Measurements from ENCODE around the gene ST3GAL3. TPM values are rescaled to one million over a fixed set of nuclear protein-coding genes. Genes with fewer than 3 reads are reported as not detected.
A peak's percentile ranks its signal among the peaks of the same experiment; 100 is the strongest.

Gene ST3GAL3
- total RNA-seq, 1 experiment from 2014 or later = 8.6 TPM

DNA sequence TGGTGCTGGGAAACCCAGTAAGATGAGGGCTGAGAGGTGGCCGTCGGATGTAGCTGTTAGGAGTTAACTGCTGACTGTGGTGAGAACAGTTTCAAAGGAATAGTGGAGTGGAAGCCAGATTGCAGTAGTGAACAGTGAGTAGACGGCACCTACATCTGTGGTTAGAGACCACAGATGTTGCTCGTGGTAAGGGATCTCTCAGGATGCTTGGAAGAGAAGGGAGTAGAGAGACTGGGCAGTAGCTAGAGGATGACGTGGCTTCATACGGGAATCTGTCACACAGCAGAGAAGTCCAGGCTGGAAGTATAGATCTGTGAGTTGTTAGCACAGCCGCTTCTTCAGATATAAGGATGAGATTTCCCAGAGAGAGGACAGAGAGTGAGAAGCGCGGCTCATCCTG, 218.5 kb downstream of the ST3GAL3 start:
- DNase-seq (ENCODE audit: low spot score) (no peak), ATAC-seq (no peak)
- Mint-ChIP-seq H3K9me3 (no peaks in the 10 kb centered on the region), H3K4me3 (no peak overlapping the region), H3K27me3 (ENCODE audit: low read depth) (no peaks in the 10 kb centered on the region), H3K36me3 (0 out of 2 replicates have a peak, but pooled peaks cover 2% of the 10 kb centered on the region), H3K27ac (no peak overlapping the region), H3K4me1 (peaks cover 5% of the 10 kb centered on the region)
- POLR2A ChIA-PET = no interaction called here
- CTCF ChIA-PET = interaction anchor here (0.6 to 9.0 kb wide), 3 partner anchors 9 to 162 kb away, joined by 3 to 99 read pairs (median 5); partner anchors contain the start of gene ARTN
- TF ChIP-seq, protein P1, sequence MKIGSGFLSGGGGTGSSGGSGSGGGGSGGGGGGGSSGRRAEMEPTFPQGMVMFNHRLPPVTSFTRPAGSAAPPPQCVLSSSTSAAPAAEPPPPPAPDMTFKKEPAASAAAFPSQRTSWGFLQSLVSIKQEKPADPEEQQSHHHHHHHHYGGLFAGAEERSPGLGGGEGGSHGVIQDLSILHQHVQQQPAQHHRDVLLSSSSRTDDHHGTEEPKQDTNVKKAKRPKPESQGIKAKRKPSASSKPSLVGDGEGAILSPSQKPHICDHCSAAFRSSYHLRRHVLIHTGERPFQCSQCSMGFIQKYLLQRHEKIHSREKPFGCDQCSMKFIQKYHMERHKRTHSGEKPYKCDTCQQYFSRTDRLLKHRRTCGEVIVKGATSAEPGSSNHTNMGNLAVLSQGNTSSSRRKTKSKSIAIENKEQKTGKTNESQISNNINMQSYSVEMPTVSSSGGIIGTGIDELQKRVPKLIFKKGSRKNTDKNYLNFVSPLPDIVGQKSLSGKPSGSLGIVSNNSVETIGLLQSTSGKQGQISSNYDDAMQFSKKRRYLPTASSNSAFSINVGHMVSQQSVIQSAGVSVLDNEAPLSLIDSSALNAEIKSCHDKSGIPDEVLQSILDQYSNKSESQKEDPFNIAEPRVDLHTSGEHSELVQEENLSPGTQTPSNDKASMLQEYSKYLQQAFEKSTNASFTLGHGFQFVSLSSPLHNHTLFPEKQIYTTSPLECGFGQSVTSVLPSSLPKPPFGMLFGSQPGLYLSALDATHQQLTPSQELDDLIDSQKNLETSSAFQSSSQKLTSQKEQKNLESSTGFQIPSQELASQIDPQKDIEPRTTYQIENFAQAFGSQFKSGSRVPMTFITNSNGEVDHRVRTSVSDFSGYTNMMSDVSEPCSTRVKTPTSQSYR (CRISPR knock-in tag; IDR thresholded peaks at IDR 0.05) = no peak
- TF ChIP-seq, protein P2, sequence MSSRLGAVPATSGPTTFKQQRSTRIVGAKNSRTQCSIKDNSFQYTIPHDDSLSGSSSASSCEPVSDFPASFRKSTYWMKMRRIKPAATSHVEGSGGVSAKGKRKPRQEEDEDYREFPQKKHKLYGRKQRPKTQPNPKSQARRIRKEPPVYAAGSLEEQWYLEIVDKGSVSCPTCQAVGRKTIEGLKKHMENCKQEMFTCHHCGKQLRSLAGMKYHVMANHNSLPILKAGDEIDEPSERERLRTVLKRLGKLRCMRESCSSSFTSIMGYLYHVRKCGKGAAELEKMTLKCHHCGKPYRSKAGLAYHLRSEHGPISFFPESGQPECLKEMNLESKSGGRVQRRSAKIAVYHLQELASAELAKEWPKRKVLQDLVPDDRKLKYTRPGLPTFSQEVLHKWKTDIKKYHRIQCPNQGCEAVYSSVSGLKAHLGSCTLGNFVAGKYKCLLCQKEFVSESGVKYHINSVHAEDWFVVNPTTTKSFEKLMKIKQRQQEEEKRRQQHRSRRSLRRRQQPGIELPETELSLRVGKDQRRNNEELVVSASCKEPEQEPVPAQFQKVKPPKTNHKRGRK (CRISPR knock-in tag; IDR thresholded peaks at IDR 0.05; ENCODE audit: borderline replicate concordance) = no peak
- TF ChIP-seq, protein P3, sequence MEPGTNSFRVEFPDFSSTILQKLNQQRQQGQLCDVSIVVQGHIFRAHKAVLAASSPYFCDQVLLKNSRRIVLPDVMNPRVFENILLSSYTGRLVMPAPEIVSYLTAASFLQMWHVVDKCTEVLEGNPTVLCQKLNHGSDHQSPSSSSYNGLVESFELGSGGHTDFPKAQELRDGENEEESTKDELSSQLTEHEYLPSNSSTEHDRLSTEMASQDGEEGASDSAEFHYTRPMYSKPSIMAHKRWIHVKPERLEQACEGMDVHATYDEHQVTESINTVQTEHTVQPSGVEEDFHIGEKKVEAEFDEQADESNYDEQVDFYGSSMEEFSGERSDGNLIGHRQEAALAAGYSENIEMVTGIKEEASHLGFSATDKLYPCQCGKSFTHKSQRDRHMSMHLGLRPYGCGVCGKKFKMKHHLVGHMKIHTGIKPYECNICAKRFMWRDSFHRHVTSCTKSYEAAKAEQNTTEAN (CRISPR knock-in tag; IDR thresholded peaks at IDR 0.05) = no peak
- no peak for TF ChIP-seq TP53 (CRISPR knock-in tag; IDR thresholded peaks at IDR 0.05)
- TF ChIP-seq PRRX2 (CRISPR knock-in tag; IDR thresholded peaks at IDR 0.05) = no peak

DNA sequence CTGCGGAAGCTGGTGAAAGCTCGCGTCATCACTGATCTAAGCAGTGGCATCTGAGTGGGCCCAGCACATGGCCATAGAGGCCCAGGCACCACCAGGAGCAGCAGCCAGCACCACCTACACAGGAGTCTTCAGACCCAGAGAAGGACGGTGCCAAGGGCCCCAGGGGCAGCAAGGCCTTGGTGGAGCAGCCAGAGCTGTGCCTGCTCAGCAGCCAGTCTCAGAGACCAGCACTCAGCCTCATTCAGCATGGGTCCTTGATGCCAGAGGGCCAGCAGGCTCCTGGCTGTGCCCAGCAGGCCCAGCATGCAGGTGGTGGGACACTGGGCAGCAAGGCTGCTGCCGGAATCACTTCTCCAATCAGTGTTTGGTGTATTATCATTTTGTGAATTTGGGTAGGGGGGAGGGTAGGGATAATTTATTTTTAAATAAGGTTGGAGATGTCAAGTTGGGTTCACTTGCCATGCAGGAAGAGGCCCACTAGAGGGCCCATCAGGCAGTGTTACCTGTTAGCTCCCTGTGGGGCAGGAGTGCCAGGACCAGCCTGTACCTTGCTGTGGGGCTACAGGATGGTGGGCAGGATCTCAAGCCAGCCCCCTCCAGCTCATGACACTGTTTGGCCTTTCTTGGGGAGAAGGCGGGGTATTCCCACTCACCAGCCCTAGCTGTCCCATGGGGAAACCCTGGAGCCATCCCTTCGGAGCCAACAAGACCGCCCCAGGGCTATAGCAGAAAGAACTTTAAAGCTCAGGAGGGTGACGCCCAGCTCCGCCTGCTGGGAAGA, 223.0 kb downstream of the ST3GAL3 start:
- Mint-ChIP-seq H3K4me1 (peaks cover 29% of the 10 kb centered on the region), H3K4me3 (no peak overlapping the region), H3K27ac (no peak overlapping the region), H3K9me3 (no peaks in the 10 kb centered on the region), H3K36me3 (0 out of 2 replicates have a peak, but pooled peaks cover 2% of the 10 kb centered on the region), H3K27me3 (ENCODE audit: low read depth) (peaks cover 8% of the 10 kb centered on the region)
- no peak for TF ChIP-seq GABPB1 (CRISPR knock-in tag; IDR thresholded peaks at IDR 0.05)
- TF ChIP-seq SOX15 (CRISPR knock-in tag; IDR thresholded peaks at IDR 0.05) = no peak
- TF ChIP-seq, protein P4, sequence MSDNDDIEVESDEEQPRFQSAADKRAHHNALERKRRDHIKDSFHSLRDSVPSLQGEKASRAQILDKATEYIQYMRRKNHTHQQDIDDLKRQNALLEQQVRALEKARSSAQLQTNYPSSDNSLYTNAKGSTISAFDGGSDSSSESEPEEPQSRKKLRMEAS (CRISPR knock-in tag; IDR thresholded peaks at IDR 0.05) = no peak
- TF ChIP-seq, protein P5, sequence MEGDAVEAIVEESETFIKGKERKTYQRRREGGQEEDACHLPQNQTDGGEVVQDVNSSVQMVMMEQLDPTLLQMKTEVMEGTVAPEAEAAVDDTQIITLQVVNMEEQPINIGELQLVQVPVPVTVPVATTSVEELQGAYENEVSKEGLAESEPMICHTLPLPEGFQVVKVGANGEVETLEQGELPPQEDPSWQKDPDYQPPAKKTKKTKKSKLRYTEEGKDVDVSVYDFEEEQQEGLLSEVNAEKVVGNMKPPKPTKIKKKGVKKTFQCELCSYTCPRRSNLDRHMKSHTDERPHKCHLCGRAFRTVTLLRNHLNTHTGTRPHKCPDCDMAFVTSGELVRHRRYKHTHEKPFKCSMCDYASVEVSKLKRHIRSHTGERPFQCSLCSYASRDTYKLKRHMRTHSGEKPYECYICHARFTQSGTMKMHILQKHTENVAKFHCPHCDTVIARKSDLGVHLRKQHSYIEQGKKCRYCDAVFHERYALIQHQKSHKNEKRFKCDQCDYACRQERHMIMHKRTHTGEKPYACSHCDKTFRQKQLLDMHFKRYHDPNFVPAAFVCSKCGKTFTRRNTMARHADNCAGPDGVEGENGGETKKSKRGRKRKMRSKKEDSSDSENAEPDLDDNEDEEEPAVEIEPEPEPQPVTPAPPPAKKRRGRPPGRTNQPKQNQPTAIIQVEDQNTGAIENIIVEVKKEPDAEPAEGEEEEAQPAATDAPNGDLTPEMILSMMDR (IDR thresholded peaks at IDR 0.05) = peak; percentile 44
- TF ChIP-seq EMX1 (CRISPR knock-in tag; IDR thresholded peaks at IDR 0.05) = no peak
- TF ChIP-seq SMAD4 (CRISPR knock-in tag; IDR thresholded peaks at IDR 0.05) = no peak
- peak; percentile 13 for ATAC-seq
- peak; percentile 67 for DNase-seq (ENCODE audit: low spot score)
- ChIA-PET CTCF (interaction anchor here (0.5 to 11.9 kb wide), 54 partner anchors 9 to 645 kb away, joined by 3 to 992 read pairs (median 4); partner anchors contain the start of genes C1orf210, DPH2, IPO13 and PTPRF), POLR2A (interaction anchor here (0.8 to 1.4 kb wide), 3 partner anchors 16 to 165 kb away, joined by 3 to 7 read pairs (median 5); no protein-coding TSS in a partner anchor)

DNA sequence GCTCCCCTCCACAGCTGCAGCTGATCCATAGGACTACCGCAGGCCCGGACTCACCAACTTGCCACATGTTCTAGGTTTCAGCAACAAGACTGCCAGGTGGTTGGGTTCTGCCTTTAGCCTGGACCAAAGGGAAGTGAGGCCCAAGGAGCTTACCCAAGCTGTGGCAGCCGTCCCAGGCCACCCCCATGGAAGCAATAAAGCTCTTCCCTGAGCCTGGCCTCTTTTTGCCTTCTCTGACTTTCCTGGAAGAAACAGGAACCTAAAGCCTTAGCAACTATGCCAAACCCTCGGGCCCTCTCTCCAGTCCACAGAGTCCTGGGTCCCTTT, 223.6 kb downstream of the ST3GAL3 start:
- no peak overlapping the region for H3K4me3 Mint-ChIP-seq
- DNase-seq (ENCODE audit: low spot score) (no peak), ATAC-seq (no peak)
- peaks cover 8% of the 10 kb centered on the region for H3K27me3 Mint-ChIP-seq (ENCODE audit: low read depth)
- ChIA-PET POLR2A (interaction anchor here (0.8 to 1.4 kb wide), 3 partner anchors 15 to 165 kb away, joined by 3 to 7 read pairs (median 5); no protein-coding TSS in a partner anchor), CTCF (interaction anchor here (0.6 to 11.9 kb wide), 49 partner anchors 9 to 645 kb away, joined by 3 to 992 read pairs (median 4); partner anchors contain the start of genes C1orf210, DPH2, IPO13 and PTPRF)
- peaks cover 33% of the 10 kb centered on the region for H3K4me1 Mint-ChIP-seq
- 0 out of 2 replicates have a peak, but pooled peaks cover 2% of the 10 kb centered on the region for H3K36me3 Mint-ChIP-seq
- no peak overlapping the region for H3K27ac Mint-ChIP-seq
- TF ChIP-seq, protein P5 (IDR thresholded peaks at IDR 0.05) = 0 out of 2 replicates have a peak, but pooled peaks have one; percentile 0
- TF ChIP-seq, protein P6, sequence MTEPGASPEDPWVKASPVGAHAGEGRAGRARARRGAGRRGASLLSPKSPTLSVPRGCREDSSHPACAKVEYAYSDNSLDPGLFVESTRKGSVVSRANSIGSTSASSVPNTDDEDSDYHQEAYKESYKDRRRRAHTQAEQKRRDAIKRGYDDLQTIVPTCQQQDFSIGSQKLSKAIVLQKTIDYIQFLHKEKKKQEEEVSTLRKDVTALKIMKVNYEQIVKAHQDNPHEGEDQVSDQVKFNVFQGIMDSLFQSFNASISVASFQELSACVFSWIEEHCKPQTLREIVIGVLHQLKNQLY (CRISPR knock-in tag; IDR thresholded peaks at IDR 0.05) = no peak
- no peaks in the 10 kb centered on the region for H3K9me3 Mint-ChIP-seq

All from WTC11 (cell line).